Heart left ventricle (tissue), 16 donors: Measurements from ENCODE around the gene ABCC8. TPM values are rescaled to one million over a fixed set of nuclear protein-coding genes. Genes with fewer than 3 reads are reported as not detected.

Experiments
- ATAC-seq, 4 donors: fragments of 200-7000 bp; cut with Tn5 transposase; one replicate each; pipeline ENCODE4 v1.9.1; 2020 to 2022; ENCODE audit warnings: moderate library complexity in 4 of 4, mild to moderate bottlenecking in 3 of 4, moderate number of reproducible peaks in 1 of 4
- DNase-seq, 5 donors: peaks; one replicate each; pipeline ENCODE4 v3.0.0-alpha.2; 2020
- H3K27ac ChIP-seq, 12 donors: fragments of 200-600 bp; sonication (generic) in 4 of 12; one replicate each; pipeline versions ENCODE4 v1.5.0 to v1.8.0; 2016 to 2022; ENCODE audit warnings: mild to moderate bottlenecking in 2 of 12
- H3K27me3 ChIP-seq, 9 donors: fragments of 200-600 bp; sonication (generic) in 2 of 9; one replicate each; pipeline versions ENCODE4 v1.5.1 to v1.8.0; 2016 to 2022; ENCODE audit warnings: mild to moderate bottlenecking in 3 of 9
- H3K36me3 ChIP-seq, 9 donors: fragments of 200-600 bp; sonication (generic) in 2 of 9; one replicate each; pipeline versions ENCODE4 v1.5.0 to v1.8.0; 2018 to 2022; ENCODE audit warnings: mild to moderate bottlenecking in 2 of 9
- H3K4me1 ChIP-seq, 12 donors: fragments of 200-600 bp; sonication (generic) in 4 of 12; one replicate each; pipeline versions ENCODE4 v1.5.0 to v1.8.0; 2016 to 2022; ENCODE audit warnings: mild to moderate bottlenecking in 3 of 12
- H3K4me3 ChIP-seq, 12 donors: fragments of 200-600 bp; sonication (generic) in 4 of 12; one replicate each; pipeline versions ENCODE4 v1.5.0 to v1.8.0; 2017 to 2022; ENCODE audit warnings: mild to moderate bottlenecking in 9 of 12, moderate library complexity in 4 of 12
- H3K9me3 ChIP-seq, 12 donors: fragments of 200-600 bp; sonication (generic) in 4 of 12; one replicate each; pipeline versions ENCODE4 v1.5.0 to v1.8.0; 2016 to 2022; ENCODE audit warnings: mild to moderate bottlenecking in 1 of 12
- CTCF ChIP-seq, 12 donors: fragments of 200-600 bp; sonication (generic) in 4 of 12; IDR thresholded peaks; one replicate each; pipeline versions ENCODE4 v1.5.0 to v1.8.0; 2018 to 2022; ENCODE audit warnings: antibody characterized with exemption in 12 of 12, mild to moderate bottlenecking in 5 of 12
- POLR2A ChIP-seq, 2 donors: fragments of 450-650 bp; IDR thresholded peaks; one replicate each; pipeline ENCODE4 v1.6.1; 2017; ENCODE audit warnings: antibody characterized with exemption in 2 of 2, mild to moderate bottlenecking in 2 of 2, moderate library complexity in 2 of 2
- WGBS, 4 donors: extraction: QIAGEN DNeasy Blood & Tissue Kit in 2 of 4; methylation state at CpG; one replicate each; pipeline versions ENCODE4 v1.1.5 to v1.1.7; 2013 to 2018; 5-methylcytosine and 5-hydroxymethylcytosine counted together
- intact Hi-C, 10 donors: fragments of 100-400 bp; cut with DNase I; formaldehyde crosslinking; loops; one replicate each; pipeline versions ENCODE4 v1.11.1 to v1.14.2; 2022
- polyA plus RNA-seq, 2 donors: library from polyadenylated mRNA; stranded (reverse); fragments of 200-250 nt; gene quantifications; one replicate each; pipeline ENCODE4 v1.2.3, GENCODE V29; 2013
- total RNA-seq, 9 donors: library from RNA; depleted of rRNA in 2 of 9; stranded (reverse); fragments of >200 nt in 2 of 9; fragmentation: NEBNext Ultra II Directional in 3 of 9; extraction: Animal tissue kit (Norgen Biotek cat#: 25700) in 3 of 9; gene quantifications; one replicate each; pipeline versions ENCODE4 v1.1.0 to v1.2.4, GENCODE V29; 2016 to 2023
- donor health status: ischemic (EF 13 %, LVEDD 7.1; RV severe dilation, severe dysfunction).
- donor health status: healthy with polysubstance abuse.
- donor health status: DM: no; HTN: yes; CAD: no.
- donor health status: DM: no; HTN: no; CAD: no.
- donor health status: ischemic (EF 25% LVEDD 6.9; RV normal size, moderate dysfunction).
- donor health status: ischemic (EF 25% LVEDD 5.7; RV mildly dilated, moderate dysfunction).
- donor health status: healthy.
- donor health status: DM: yes; HTN: yes; CAD: no.
- donor health status: ischemic (EF 35%, LVEDD 5.7; RV mildly dilated, moderate dysfunction).
- donor health status: nonischemic (EF 11% LVEDD 7.7; RV severe dilation, severe dysfunction).
- donor health status: DM: yes; HTN: yes; CAD: no.
- donor health status: PGD.
- donor health status: ischemic (EF 29% LVEDD 5.4; RV normal size, mild dysfunction).
- donor health status: nonischemic (EF 23%, LVEDD 6.1; RV moderate dilation, normal function).

ABCC8 gene
- total and polyA plus RNA-seq, 11 donors = 0.69 to 9.6 (median 3.6) TPM

- H3K4me3 ChIP-seq = peak overlapping the region; percentile 46 to 79 (median 70)
- H3K36me3 ChIP-seq = peaks cover 0 to 3% (median 0%) of the 10 kb centered on the region in 9 donors
- no peaks in the 10 kb centered on the region for H3K9me3 ChIP-seq
- 0 to 1% (median 0%) methylated on average over 53 to 69 of the region's 69 CpGs for WGBS, 4 donors
- DNase-seq (peak; percentile 72 to 85 (median 82)), ATAC-seq (peak; percentile 83 to 88 (median 86))
- peaks cover 0 to 34% (median 13%) of the 10 kb centered on the region in 12 donors for H3K4me1 ChIP-seq
- TF ChIP-seq CTCF (IDR thresholded peaks at IDR 0.05) (peak in 2 of 12 donors; percentile 4 to 37), POLR2A (IDR thresholded peaks at IDR 0.05) (no peak)
- intact Hi-C loops = loop anchor here in 3 of 10 donors (5.0 to 10.0 kb wide), 4 partner anchors 76 to 146 kb away; partner anchors contain the start of genes NUCB2 (in 1 of the 3) and PIK3C2A (in 1 of the 3)
- peak overlapping the region; percentile 67 to 90 (median 80) for H3K27ac ChIP-seq
- no peaks in the 10 kb centered on the region for H3K27me3 ChIP-seq
These were observed 123.5 kb downstream of the ABCC8 start for GRCh38 chr11:17352950-17353820.

DNA sequence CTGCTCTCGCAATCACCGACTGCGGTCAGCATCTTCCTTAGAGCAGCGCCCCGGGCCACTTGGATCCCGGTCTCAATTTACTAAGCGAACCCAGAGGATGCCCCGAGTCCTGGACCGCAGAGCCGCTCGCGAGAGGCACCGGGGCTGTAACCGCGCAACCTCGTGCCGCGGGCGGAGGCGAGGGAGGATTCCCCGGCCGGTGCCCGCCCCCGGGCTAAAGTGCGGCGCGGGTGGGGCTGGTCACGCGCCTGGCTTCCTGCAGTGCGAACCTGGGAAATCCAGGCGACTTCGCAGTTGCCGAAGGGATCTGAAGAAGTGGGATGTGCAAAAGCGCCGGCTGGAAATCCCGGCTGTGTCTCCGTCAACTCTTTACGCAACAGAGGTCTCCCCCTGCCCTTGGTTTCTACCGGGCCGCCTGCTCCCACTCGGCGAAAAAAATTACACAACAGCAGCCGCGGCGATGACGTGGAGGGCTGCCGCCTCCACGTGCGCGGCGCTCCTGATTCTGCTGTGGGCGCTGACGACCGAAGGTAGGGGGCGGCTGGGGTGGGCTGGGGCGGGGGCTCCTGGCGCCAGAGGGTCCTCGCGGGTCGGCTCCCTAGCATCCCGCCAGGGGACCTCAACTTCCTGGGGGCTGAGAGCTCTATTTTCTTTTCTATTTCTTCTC lies 125.0 kb downstream of the ABCC8 start, which contains the start of gene NCR3LG1:
Gene NCR3LG1, plus strand, starts transcription at position 291 of the 667 bp plus-strand sequence. Its CDS starts 170 bp downstream, at position 461.
- DNase-seq (peak; percentile 44 to 72 (median 50)), ATAC-seq (peak in 3 of 4 donors; percentile 50 to 65 (median 58))
- peak within 1 kb of the TSS in 6 of 12 donors; percentile 41 to 87 (median 66) for H3K27ac ChIP-seq
- 1 to 3% (median 1%) methylated on average over 50 to 61 of the region's 61 CpGs for WGBS, 4 donors
- H3K9me3 ChIP-seq = no peaks in the 10 kb centered on the region
- intact Hi-C loops = loop anchor here in 3 of 10 donors (2.0 to 10.0 kb wide), 5 partner anchors 74 to 144 kb away; partner anchors contain the start of genes NUCB2 (in 2 of the 3) and PIK3C2A (in 1 of the 3)
- no peaks in the 10 kb centered on the region for H3K27me3 ChIP-seq
- H3K36me3 ChIP-seq = no peaks in the 10 kb centered on the region
- H3K4me3 ChIP-seq = peak within 1 kb of the TSS; percentile 46 to 79 (median 70)
- TF ChIP-seq CTCF (IDR thresholded peaks at IDR 0.05) = no peak
- TF ChIP-seq POLR2A (IDR thresholded peaks at IDR 0.05) = no peak
- peaks cover 0 to 34% (median 13%) of the 10 kb centered on the region in 12 donors for H3K4me1 ChIP-seq

DNA sequence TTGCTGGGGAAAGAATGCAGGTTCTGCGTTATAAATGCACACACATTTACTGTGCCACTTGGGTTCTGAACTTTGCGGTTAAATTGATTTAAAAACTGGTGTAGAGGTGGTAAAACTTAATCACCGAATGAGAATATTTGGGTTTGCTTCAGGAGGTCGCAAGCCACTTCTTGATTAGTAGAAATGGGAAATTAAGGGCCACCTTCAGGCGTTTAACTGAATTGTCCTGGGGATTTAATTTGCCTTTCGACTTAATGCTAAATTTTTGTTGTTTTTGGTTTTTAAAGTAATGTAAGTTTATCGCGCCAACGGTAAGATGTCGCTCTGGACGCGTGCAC lies 125.5 kb downstream of the ABCC8 start:
- H3K9me3 ChIP-seq = no peaks in the 10 kb centered on the region
- peak overlapping the region in 3 of 12 donors; percentile 41 to 62 (median 43) for H3K27ac ChIP-seq
- H3K4me1 ChIP-seq = peaks cover 0 to 34% (median 13%) of the 10 kb centered on the region in 12 donors
- H3K27me3 ChIP-seq = no peaks in the 10 kb centered on the region
- no peak for TF ChIP-seq POLR2A (IDR thresholded peaks at IDR 0.05)
- peak in 2 of 12 donors; percentile 10 to 21 for TF ChIP-seq CTCF (IDR thresholded peaks at IDR 0.05)
- no peaks in the 10 kb centered on the region for H3K36me3 ChIP-seq
- ATAC-seq = no peak
- peak overlapping the region in 11 of 12 donors; percentile 56 to 79 (median 71) for H3K4me3 ChIP-seq
- no peak for DNase-seq
- 27 to 34% (median 28%) methylated on average over 12 of the region's 12 CpGs for WGBS, 4 donors
- intact Hi-C loops = loop anchor here in 3 of 10 donors (2.0 to 10.0 kb wide), 5 partner anchors 74 to 144 kb away; partner anchors contain the start of genes NUCB2 (in 2 of the 3) and PIK3C2A (in 1 of the 3)
